ENCODE results near the gene RTP3. TPM values are rescaled to one million over a fixed set of nuclear protein-coding genes. Genes with fewer than 3 reads are reported as not detected.
"Not testable (repeated sequence)": the region's sequence is repeated elsewhere in the genome, so short reads cannot be mapped to it uniquely, and the experiment has no call there.

The RTP3 gene
- total RNA-seq, 1 donor from 2014 or later, result not detected

DNA sequence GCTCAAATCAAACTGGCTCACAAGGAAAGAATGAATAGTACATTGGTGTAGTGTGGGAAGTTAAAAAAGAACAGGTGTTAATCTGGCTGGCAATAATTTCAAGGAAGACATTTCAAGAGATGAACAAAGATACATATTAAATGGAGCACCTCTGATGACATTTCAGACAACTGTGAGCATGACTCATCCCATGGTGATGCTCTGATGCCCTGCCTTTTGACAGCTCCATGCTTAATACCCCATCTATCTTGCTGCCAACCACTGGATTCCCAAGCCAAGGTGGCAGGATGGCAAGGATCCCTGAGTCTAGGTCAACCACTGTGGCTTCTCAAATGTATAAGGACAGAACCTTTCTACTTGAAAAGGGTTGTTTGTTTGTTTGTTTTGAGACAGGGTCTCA is 39.0 kb downstream of the RTP3 start:
- Histone ChIP-seq H3K27ac (no peak overlapping the region), H3K9me3 (no peaks in the 10 kb centered on the region), H3K27me3 (ENCODE audit: low read depth) (peaks cover 3% of the 10 kb centered on the region), H3K36me3 (no peaks in the 10 kb centered on the region), H3K4me1 (peaks cover 10% of the 10 kb centered on the region), H3K4me3 (no peak overlapping the region)
- intact Hi-C loops (cut with DNase I), result no loop called here
- TF ChIP-seq, protein P1, sequence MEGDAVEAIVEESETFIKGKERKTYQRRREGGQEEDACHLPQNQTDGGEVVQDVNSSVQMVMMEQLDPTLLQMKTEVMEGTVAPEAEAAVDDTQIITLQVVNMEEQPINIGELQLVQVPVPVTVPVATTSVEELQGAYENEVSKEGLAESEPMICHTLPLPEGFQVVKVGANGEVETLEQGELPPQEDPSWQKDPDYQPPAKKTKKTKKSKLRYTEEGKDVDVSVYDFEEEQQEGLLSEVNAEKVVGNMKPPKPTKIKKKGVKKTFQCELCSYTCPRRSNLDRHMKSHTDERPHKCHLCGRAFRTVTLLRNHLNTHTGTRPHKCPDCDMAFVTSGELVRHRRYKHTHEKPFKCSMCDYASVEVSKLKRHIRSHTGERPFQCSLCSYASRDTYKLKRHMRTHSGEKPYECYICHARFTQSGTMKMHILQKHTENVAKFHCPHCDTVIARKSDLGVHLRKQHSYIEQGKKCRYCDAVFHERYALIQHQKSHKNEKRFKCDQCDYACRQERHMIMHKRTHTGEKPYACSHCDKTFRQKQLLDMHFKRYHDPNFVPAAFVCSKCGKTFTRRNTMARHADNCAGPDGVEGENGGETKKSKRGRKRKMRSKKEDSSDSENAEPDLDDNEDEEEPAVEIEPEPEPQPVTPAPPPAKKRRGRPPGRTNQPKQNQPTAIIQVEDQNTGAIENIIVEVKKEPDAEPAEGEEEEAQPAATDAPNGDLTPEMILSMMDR (IDR thresholded peaks at IDR 0.05), result no peak
- ATAC-seq, result no peak
- no peak for DNase-seq

DNA sequence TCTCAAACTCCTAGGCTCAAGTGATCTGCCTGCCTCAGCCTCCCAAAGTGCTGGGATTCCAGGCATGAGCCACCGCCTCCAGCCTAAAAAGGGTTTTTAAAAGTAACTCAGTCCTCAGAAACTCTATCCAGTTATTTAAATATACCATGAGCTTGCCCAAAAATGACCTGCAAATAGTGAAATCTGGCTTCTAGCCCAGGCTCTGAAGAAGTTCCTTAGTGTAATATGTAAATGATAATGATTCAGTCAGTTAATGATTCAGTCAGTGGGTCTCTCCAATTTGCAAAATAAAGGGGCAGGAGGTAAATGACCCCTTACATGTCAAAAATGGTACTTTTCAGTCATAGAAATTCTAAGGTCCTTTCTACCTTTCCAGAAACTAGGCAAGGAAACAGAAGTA is 39.5 kb downstream of the RTP3 start:
- no peak for ATAC-seq
- Histone ChIP-seq H3K9me3 (no peaks in the 10 kb centered on the region), H3K27me3 (ENCODE audit: low read depth) (peaks cover 3% of the 10 kb centered on the region), H3K27ac (no peak overlapping the region), H3K4me1 (peaks cover 10% of the 10 kb centered on the region), H3K36me3 (no peaks in the 10 kb centered on the region), H3K4me3 (no peak overlapping the region)
- DNase-seq, result no peak
- intact Hi-C loops (cut with DNase I), result no loop called here
- TF ChIP-seq, protein P1 (IDR thresholded peaks at IDR 0.05), result no peak

DNA sequence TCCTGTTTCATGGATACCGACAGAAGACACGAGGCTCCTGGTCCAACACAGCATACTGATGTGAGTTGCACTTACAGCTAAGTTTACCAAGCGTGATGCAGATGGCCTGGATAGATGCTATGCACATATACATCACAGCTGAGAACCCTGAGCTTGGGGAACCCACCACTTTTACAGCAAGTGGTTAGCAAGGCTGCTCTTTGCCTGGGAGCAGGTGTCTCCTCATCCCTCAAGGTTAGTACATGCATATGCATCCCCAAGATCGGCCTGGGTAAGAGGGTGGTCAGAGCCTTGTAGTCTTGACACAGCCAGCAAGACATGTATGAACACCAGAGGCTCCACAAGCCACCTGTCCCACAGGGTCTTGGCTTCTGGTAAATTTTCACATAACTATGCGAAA is 40.0 kb downstream of the RTP3 start:
- DNase-seq (no peak), ATAC-seq (no peak)
- Histone ChIP-seq H3K36me3 (no peaks in the 10 kb centered on the region), H3K27ac (no peak overlapping the region), H3K27me3 (ENCODE audit: low read depth) (peaks cover 3% of the 10 kb centered on the region), H3K4me1 (peaks cover 10% of the 10 kb centered on the region), H3K9me3 (no peaks in the 10 kb centered on the region), H3K4me3 (no peak overlapping the region)
- TF ChIP-seq, protein P1 (IDR thresholded peaks at IDR 0.05), result no peak
- intact Hi-C loops (cut with DNase I), result no loop called here

DNA sequence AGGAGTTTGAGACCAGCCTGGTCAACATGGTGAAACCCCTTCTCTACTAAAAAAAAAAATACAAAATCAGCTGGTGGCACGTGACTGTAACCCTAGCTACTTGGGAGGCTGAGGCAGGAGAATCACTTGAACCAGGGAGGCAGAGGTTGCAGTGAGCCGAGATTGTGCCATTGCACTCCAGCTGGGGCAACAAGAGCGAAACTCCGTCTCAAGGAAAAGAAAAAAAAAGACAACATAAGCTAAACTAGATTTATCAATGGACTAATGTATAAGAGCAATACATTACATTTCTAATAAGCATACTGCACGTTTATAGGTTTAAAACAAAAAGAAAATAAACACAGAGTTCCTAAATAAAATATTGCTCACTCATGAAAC is 40.6 kb downstream of the RTP3 start:
- H3K27me3 ChIP-seq (ENCODE audit: low read depth); ATAC-seq; H3K9me3 ChIP-seq; DNase-seq; H3K36me3 ChIP-seq; H3K27ac ChIP-seq; intact Hi-C loops (cut with DNase I); H3K4me1 ChIP-seq: not testable (repeated sequence)
- H3K4me3 ChIP-seq, result peak overlapping the region; percentile 24

DNA sequence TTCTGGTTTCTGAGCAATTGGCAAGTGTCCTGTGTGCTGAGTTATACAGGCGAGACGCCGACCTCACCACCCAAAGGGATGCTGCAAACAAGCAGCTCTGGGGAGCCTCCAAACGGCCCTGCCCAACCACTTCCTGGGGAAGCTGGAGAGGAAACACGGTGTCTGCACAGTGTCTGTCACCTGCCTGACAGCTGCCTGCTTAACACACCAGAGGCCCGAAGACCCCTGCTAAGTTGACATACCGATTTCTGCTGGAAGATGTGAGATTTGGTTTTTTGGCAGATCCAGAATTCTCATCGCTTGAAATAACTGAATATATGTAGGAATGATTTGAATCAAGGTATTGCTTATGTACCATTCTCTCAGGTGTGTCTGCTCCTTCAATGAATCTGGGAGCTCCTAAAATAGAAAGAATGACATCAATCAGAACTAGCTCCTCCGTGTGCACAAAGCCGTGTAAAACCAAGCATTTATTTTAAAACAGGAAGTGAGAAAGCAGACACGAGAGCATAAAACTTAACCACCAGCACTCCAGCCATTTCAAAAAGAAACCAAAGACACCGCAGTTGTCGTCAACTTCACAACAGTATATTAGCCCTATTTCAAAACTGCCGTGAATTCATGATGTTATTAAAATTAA is 41.1 kb downstream of the RTP3 start:
- TF ChIP-seq, protein P1 (IDR thresholded peaks at IDR 0.05), result no peak
- no peaks in the 10 kb centered on the region for H3K36me3 ChIP-seq
- no peaks in the 10 kb centered on the region for H3K9me3 ChIP-seq
- ATAC-seq (peak; percentile 73 to 86), DNase-seq (peak; percentile 74)
- peak overlapping the region; percentile 24 for H3K4me3 ChIP-seq
- intact Hi-C loops (cut with DNase I), result no loop called here
- peaks cover 3% of the 10 kb centered on the region for H3K27me3 ChIP-seq (ENCODE audit: low read depth)
- peak overlapping the region; percentile 46 for H3K27ac ChIP-seq
- H3K4me1 ChIP-seq, result peaks cover 10% of the 10 kb centered on the region

DNA sequence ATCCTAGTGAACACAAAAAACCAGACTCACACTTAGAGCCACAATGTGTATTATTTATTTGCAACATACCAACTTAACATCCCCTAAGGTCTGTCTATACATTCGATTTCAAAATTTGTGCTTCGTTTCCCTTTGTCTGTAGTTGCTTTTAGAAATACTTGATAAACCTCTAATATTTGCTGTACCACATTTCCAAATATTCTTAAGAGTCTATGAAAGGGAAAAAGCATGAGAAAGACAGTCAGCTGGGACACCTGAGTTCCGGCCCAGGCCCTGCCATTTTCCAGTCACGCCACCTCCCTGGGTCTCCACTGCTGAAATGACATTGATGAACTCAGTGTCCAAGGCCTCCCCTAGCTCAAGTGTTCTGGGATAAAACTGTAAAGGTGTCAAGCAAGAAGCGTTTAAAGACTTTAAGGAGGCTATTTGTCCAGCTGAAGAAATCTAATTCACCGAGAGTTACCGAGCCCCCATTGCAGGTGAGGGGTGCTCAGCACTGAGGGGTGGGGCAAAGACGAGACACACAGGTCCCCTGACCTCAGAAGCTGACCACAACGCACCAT is 41.7 kb downstream of the RTP3 start:
- TF ChIP-seq, protein P1 (IDR thresholded peaks at IDR 0.05), result no peak
- H3K27me3 ChIP-seq (ENCODE audit: low read depth), result peaks cover 3% of the 10 kb centered on the region
- H3K27ac ChIP-seq, result peak overlapping the region; percentile 46
- no peaks in the 10 kb centered on the region for H3K9me3 ChIP-seq
- intact Hi-C loops (cut with DNase I), result no loop called here
- ATAC-seq (no peak), DNase-seq (no peak)
- peak overlapping the region; percentile 24 for H3K4me3 ChIP-seq
- no peaks in the 10 kb centered on the region for H3K36me3 ChIP-seq
- H3K4me1 ChIP-seq, result peaks cover 10% of the 10 kb centered on the region

All from lower lobe of right lung (tissue), 2 donors.